ENCODE results near the gene TIMM10B.
A peak's percentile ranks its signal among the peaks of the same experiment; 100 is the strongest.

TIMM10B gene

DNA sequence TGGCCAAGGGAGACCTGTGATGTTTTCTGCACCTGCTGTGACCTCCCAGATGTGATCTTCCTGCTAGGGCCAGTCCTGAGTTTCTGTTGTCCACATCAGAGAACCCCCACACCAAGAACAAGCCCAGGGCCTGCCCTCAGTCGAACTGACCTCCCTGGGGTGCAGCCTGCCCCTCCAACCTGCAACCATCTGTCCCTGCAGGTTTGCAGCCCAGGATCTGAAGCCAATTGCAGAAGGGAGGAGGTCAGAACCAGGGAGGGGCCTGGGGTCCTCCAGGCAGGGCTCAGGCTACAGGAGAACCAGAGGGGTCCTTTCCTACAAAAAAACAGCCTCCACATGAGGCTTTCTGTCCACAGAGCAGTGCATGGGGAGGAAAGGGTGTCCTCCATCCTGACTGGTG is 8.4 kb upstream of the TIMM10B start:
- DNase-seq (ENCODE audit: low spot score): no peak

DNA sequence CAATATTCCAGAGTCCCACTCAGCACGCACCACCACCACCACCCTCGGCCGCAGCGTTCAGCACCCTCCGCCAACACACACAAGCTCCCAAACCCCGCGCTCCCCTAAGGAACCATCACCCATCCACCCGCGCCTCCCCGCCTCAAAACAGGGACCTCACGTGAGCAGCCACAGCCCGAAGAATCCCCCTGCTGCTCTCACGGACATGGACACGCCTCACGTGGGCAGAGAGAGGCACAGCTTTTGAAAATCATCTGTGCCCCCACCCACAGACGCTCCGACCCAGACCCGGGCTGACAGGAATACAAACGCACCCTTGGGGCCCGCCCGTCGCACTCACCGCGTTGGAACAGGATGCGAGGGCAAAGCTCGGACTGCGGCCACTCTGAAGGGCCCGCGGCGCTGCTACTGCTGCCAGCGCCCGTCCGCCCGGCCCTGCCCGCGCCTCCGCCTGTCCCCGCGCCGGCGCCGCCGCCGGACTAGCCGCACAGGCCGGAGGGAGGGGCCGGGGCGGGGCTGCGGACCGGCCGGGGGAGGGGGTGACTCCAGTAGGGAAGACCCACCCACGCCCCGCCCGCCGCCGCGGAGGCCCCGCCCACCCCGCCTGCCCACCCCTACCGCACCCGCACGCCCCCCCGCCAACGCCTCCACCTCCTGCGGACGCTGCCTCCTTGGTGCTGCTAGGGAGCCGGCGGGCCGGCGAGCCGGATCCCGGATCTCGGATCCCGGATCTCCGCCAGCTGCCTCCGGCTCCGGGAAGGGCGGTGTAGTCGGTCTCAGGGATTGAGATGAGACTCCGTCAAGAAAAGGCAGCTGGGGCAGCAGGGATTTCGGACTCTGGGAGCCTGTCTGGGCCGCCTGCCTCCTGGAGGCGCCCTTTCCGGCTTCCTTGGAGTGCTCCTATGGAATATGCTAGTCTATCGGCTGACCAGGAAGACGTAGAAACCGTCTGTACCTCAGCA is 7.6 kb upstream of the TIMM10B start, which contains the start of gene TRIM3:
Gene TRIM3, minus strand, starts transcription at position 491 of the 962 bp plus-strand sequence. CDS start 8,246 bp downstream, outside the sequence.
- peak; percentile 94 for DNase-seq (ENCODE audit: low spot score)

DNA sequence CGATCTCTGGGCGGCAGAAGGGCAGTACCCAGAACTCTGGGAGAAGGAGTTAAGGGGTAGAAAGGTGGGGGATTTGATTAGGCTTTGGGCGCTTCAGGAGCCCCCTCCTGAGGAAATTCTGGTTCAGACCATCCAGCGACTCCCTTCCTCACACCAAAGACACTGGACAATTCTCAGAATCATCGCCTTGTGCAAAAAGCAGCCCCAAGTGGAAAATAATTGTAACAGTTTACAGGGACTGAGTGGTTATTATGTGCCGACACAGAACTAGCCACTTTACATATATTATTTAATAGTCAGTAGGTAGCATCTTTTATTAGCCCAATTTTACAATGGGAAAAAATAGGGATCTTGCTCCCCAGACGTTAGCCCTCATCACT is 6.9 kb upstream of the TIMM10B start:
- no peak for DNase-seq (ENCODE audit: low spot score)

DNA sequence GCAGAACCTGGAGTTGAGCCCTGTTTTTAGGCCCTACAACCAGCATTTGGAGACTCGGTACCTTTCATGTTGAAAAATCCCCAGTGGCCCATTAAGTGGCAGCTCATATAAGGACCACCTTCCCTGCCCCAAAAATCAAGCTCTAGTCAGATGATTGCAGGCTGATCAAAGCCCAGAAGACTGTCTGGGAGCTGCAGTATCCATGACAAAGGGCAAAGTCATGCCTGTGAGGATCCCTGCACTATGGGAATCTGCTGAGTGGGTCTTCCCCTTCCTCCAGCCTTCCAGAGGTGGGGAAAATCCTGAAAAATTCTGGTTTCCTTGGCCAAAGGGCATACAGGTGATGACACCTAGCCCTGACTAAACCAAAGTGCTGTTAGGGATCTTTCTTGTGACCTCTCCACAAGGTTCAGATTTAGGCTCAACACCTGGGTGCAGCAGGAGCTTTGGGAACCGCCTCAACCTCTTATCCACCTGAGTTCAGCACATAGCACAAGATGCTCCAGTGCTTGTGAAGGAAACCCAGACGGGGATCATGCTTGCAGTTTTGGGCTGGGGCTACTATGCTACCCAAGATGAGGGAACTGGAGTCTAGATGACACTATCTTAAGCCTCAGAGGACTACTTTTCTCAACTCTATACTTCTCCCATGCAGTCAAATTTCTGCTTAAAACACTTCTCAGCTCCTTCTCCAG is 6.3 kb upstream of the TIMM10B start:
- DNase-seq (ENCODE audit: low spot score): no peak

DNA sequence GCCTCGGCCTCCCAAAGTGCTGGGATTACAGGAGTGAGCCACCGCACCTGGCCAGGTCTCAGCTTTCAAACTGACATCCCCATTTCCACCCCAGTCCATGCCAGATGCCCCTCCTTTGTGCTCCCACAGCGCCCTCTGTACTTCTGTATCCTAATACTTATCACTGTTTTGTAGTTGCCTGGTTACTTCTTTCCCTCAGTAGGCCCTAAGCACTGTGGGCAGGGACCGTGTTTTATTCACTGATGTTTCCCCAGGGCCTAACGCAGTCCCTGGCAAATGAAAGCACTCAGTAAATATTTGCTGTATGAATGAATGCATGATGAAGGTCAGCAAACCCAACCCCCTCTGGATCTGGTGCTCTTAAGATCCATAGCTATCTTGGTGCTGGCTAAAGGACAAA is 5.4 kb upstream of the TIMM10B start:
- DNase-seq (ENCODE audit: low spot score): peak; percentile 49

DNA sequence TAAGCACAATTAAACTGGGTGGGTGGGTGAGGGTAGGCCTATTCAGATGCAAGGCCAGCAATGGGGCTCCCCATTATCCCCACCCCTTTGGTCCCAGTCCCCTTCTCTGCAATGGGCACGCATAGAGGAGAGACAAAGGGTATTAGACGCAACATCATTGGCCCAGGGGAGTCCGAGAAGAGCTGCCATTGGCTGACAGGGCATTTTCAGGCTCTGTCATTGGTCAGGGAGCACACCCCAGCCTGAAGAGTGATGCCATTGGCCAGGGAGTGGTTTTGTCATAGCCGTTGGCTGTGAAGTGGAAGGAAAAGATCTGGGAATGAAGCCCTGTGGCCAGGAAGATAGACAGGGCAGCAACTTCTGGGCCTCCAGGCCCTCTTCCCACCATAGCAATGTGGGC is 4.7 kb upstream of the TIMM10B start:
- DNase-seq (ENCODE audit: low spot score): no peak

DNA sequence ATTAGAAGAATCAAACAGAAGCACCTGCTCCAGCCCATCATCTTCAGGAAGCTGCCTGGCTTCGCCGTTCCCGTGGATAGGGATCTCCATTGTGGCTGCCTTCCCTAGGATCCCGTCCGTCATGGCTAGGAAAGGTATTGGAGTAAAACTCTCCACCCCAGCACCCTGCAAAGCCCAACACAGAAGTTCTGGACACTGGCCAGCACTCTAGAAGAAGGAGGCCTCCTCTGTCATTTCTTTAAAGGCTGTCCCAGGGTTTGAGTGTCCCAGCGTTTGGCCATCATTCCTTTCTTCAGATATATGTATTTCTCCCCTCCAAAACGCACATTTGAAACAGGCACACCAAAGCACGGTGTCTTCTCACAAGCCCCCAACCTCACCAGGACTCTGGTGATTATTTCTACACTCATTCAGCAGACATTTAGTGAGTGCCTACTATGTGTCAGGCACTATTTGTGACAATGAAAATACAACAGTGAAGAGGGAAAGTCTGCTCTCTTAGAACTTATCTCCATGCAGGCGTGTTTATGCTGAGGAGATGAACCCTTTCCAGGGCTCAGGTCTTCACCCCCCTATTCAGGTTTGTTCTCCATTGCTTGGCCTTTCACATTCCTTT is 894 bp upstream of the TIMM10B start:
- DNase-seq (ENCODE audit: low spot score): no peak

DNA sequence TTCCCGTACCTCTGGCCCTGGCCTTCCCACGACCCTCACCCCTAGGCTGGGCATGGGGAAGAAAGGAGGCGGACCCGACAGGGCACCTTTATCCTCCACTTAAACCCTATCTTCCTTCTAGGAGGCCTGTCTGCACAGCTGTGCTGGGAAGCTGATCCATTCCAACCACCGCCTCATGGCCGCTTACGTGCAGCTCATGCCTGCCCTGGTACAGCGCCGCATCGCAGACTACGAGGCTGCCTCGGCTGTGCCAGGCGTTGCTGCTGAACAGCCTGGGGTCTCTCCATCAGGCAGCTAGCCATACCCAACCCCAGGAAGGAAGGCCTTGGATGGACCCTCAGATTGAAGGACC is 599 bp downstream of the TIMM10B start:
- no peak for DNase-seq (ENCODE audit: low spot score)

DNA sequence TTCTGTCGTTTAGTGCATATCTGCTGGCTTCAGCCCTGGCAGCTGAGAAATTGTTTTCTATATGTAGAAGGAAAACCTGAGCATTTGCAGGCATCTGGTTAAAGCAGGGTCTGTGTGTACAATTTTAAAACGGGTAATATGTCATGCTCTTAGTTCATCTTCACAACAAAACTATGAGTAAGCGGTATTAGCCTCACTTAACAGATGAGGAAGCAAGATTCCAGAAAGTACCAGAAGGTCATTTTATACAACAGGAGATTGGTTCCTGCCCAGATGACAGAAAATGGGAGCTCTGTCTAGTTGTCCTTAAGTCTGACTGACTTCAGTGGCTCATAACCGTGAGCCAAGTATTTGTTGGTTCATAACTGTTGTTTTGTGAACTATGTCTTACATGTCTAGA is 1.1 kb downstream of the TIMM10B start:
- DNase-seq (ENCODE audit: low spot score): no peak

DNA sequence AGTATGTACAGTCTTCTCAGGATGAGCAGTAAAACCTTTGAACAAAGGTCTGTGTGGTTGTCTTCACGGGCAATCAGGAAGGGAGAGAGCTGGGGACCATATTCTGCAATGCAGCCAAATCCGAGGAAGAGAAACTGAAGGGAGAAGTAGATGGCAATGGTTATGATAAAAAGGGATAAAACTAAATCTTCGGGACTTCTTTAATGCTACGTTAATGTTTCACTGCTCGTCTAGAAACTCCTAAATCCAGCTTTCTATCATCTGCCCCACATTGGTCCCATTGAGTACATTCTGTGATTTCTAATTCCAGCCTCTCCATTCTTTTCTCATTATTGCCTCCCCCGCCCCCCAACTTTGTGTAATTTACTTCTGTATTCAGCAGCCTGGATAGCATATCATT is 1.7 kb downstream of the TIMM10B start:
- DNase-seq (ENCODE audit: low spot score): no peak

DNA sequence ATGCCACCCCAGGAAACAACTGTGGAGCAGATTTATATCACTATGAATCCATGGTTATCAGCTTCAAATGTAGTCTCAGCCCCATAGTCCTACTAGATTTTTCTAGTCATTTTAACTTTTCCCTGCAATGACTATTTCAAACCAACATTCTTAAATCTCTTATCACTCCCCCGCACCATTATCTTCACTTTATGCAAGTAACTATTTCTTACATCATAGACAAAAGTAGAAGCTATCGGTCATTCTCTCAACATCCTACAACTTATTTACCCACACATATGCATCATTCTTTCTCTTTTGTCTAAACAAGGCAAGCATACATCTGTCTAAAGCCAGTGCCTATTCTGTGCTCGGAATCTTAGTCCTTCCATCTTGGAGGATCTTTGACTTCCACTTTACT is 4.4 kb downstream of the TIMM10B start:
- DNase-seq (ENCODE audit: low spot score): no peak

DNA sequence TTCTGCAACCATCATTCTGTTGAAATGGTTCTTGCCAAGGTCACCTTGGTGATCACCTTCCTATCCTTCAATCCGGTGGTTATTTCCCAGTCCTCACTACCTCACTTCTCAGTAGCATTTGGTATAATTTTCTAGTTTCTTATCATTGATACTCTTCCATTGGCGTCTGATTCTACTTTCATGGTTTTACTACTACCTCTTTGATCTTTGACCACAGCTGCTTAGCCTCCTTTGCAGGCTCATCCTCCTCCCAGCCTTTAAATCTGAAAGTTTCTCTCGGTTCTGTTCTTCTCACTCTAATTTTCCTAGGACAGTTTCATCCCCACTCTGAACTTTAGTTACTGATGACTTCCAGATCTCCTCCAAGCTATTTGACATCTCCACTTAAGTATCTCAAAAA is 5.0 kb downstream of the TIMM10B start:
- no peak for DNase-seq (ENCODE audit: low spot score)

DNA sequence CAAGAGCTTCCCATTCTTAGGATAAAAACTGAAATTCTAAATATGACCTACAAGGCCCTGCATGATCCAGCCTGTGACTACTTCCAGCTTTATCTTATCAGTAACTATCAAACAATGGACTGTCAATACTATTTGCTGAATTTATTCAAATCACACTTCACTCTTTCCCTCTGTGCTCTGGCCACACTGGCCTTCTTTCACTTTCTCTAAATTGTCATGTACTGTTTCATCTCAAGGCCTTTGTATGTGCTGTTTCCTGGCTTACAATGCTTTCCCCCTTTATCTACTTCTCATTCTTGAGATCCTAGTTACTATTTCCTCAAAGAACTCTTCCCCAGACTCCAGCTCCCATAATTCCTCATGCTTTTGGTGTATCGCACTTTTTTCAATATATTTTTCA is 5.6 kb downstream of the TIMM10B start:
- no peak for DNase-seq (ENCODE audit: low spot score)

DNA sequence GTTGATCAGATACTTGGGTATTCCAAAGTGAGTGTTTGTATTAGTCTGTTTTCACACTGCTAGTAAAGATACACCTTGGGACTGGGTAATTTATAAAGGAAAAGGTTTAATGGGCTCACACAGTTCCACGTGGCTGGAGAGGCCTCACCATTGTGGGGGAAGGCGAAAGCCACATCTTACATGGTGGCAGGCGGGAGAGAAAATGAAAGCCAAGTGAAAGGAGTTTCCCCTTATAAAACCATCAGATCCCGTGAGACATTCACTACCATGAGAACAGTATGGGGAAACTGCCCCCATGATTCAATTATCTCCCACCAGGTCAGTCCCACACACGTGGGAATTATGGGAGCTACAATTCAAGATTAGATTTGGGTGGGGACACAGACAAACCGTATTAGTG is 7.0 kb downstream of the TIMM10B start:
- DNase-seq (ENCODE audit: low spot score): no peak

DNA sequence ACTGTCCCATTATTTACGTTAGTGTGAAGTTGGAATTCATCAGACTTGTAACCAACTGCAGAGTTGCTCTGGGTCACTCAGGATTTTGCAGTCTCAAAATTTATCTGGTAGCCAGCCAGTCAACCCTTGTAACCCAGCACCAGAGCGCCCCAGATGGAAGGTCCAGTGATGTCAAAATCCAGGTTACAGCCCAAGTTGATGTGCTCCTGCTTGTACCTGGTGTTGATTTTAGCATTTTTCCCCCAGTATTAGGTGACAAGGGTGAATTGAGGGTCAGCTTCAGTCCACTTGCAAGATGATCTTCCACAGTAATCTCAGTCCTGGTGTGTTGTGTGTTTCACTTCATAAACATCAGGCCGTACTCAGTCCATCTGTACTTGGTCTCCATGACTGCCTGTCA is 7.5 kb downstream of the TIMM10B start:
- DNase-seq (ENCODE audit: low spot score): no peak

DNA sequence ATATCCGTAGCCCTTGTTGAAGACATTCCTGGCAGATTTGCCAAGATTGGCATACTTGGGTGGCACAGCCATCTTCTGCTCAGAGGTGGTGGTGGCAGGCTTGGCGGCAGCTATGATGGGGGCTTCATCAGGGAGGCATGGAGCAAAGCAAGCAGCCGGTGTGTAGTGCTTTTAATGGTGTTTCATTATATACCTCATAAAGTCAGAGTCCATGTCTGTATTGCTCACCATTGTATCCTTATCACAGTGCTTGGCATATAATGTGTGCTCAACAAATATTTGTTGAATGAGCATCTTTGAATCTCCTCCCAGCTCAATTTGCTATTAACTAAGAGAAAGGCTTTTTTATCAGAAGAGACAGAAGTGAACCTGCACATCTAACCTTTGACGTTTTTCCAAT is 8.0 kb downstream of the TIMM10B start:
- DNase-seq (ENCODE audit: low spot score): peak; percentile 55

DNA sequence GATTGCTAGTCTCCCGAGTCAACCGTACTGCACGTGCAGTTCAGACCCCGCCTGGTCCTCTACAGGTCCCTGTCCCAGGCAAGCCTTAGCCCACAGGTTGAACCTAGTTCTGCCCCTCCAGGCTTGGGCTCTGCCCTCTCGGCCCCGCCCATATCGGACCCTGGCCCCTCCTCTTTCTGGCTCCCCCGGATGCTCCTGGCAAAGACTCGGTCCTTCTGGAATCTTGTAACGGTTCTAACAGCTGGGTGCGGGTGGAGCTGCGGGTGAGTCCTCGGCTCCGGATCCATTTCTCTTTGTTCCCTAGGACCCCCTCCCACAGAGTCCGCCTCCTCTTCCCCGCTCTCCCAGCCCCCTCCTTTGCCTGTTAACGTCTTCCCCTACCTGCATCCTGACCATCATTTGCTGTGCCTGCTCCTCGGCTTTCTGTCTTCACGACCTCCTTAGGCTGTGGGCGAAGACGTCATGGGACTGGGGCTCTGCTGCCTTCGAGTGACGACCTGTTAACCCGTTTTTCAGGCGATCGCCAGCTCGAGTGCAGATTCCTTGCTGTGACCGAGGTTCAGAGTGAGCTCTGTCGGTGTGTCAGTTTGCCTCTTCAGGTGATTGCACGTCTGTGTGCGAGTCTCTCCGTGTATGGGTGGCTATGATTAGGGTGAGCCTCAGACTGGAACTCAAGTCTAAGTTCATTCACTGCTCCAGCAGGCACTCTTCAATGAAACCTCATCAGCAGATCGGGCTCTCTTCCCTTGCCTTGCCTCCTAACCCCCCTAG is 16.0 kb downstream of the TIMM10B start, which contains the start of gene DNHD1:
Gene DNHD1, plus strand, starts transcription at position 212 of the 771 bp plus-strand sequence. CDS start 936 bp downstream, outside the sequence.
- no peak for DNase-seq (ENCODE audit: low spot score)

DNA sequence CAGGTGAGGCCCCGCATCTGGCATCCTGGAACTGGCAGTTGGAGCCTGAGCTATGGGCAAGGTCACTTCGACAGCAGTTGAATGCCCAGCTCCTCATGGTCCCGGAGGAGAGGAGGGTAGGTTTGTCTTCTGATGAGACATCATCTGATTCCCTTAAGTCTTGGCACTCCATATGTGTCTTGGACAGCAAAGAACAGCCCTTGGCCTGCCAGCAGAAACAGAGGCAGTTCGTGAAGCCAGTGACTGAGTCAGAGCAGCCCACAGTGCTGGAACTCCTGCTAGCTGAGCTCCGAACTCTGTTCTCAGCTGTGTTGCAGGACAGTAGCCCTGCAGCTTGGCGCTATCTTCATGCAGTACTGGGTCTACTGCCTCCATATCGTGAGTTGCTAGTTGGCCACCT is 16.8 kb downstream of the TIMM10B start:
- DNase-seq (ENCODE audit: low spot score): no peak

DNA sequence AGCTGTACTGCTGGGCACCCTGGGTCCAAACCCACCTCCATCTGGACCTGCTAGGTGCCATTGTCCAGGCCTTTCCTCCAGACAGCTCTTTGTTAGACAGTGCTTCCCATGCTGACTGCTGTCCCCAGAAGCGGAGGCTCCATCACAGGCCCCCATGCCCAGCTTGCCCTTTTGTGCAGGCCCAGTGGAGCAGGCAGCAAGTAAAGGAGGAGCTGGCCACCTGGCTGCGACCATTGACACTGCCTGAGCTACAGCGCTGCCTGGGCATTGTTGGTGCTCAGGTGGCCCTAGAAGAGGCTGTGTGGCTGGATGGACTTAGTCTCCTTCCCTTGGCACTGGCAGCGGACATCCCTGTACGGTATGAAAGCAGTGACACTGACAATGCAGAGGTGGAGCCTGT is 17.2 kb downstream of the TIMM10B start:
- no peak for DNase-seq (ENCODE audit: low spot score)

DNA sequence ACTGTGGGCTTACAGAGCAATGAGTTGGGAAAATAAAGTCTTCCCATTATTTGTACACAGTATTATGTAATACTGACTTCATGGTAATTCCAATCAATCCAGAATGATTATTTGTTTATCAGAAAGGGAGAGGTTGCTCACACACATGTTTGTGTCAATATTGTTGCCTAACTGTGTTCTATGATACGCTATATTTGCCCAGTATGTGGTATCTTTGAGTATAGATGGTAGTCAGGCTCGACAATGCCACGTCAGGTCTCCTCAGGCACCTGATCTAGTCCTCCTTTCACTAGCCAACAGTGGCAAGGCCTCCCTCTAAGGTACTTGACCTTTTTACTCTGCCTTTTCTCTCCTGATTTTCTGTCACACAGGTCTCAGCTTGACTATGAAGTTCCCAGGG is 21.1 kb downstream of the TIMM10B start:
- no peak for DNase-seq (ENCODE audit: low spot score)

DNA sequence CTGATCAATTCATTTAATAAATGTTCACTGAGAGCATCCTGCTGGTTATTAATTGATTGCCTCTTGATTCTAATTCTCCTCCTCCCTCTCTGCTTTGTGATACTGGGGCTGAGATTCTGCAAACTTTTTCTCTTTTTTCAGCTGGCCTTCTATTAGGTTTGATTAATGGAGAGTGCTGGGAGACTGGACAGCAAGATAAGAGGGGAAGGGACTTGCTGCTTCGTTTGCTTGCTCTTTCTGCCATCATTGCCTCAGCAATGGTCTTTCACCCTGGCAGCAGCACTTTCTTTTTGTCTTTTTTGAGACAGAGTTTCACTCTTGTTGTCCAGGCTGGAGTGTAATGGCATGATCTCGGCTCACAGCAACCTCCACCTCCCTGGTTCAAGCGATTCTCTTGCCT is 22.9 kb downstream of the TIMM10B start:
- no peak for DNase-seq (ENCODE audit: low spot score)

DNA sequence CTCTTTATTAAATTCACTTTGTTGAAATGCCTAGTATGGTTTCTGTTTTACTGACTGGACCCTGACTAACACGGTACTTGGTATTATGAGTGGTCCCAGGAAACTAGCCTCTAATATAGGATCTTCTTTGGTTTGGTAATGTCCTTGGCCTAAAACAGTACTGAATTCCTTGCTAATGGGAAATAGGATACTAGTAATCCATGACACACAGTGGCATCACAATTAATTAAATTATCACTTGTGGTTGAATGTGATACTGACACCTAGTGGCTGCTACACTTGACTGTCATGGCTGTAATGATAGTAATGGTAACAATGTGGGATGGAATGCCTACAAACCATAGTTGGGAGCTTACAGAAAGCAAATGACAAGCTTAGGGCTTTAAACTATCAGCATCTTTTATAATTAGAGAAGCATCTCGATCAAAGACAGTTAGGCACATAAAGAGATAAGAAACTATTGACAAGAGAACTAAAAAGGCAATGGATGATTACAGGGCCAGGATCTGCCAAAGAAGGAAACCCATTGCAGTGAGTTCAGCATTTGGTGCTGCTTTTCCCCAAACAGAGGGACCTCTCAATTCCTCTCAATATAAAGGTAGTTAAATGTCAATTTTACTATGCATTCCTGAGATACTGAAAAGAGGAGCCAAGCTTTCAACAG is 24.4 kb downstream of the TIMM10B start:
- peak; percentile 53 for DNase-seq (ENCODE audit: low spot score)
